Stimulated activated naive CD8-positive, alpha-beta T cell treated with anti-CD3 and anti-CD28 coated beads, Interleukin-15, amount 100 ng/mL, for 72 hours (primary cell): ENCODE data around the gene UBAC2.

Source experiments
- ATAC-seq: fragments of 150-1000 bp; cut with Tn5 transposase; 2 replicates; pipeline ENCODE4 v1.10.0; 2021; ENCODE audit warnings: mild to moderate bottlenecking, moderate library complexity
- DNase-seq, 2 donors: peaks; one replicate each; pipeline ENCODE4 v3.0.0; 2021 to 2022
- H3K27ac Mint-ChIP-seq, 2 donors: one replicate each; pipeline ENCODE4 v1.8.0; 2022; ENCODE audit warnings: mild to moderate bottlenecking in 2 of 2, mixed read lengths in 2 of 2, moderate library complexity in 2 of 2
- H3K27me3 Mint-ChIP-seq: one replicate; pipeline ENCODE4 v1.8.0; 2022; ENCODE audit warnings: mixed read lengths
- H3K4me1 Mint-ChIP-seq: one replicate; pipeline ENCODE4 v1.8.0; 2022; ENCODE audit warnings: mild to moderate bottlenecking, mixed read lengths
- H3K4me3 Mint-ChIP-seq, 2 donors: one replicate each; pipeline ENCODE4 v1.8.0; 2022; ENCODE audit warnings: mild to moderate bottlenecking in 2 of 2, mixed read lengths in 2 of 2, moderate library complexity in 1 of 2
- H3K9me3 Mint-ChIP-seq, 2 donors: one replicate each; pipeline ENCODE4 v1.8.0; 2022; ENCODE audit warnings: mixed read lengths in 2 of 2

UBAC2 gene

DNA sequence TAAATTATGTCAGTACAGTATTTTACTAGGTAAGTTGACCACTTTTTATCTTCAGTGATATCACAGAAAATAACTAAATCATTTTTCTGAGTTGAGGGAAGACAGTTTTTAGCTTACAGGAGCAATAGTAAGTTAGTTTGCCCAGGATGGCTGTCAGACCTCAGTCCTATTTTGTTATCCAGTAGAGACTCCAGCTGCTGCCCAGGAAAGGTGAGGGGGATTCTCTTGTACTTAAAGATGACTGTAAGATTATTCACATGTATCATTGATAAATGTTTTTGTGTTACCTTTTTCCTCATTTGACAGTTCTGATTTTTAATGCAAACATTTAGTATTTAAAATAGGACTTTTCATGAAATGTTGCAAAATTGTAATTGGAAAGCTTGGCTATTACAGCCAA, 121.1 kb downstream of the UBAC2 start:
- DNase-seq: no peak
- no peak for ATAC-seq
- Mint-ChIP-seq H3K4me1 (peaks cover 78% of the 10 kb centered on the region), H3K27ac (peak overlapping the region in 1 of 2 donors; percentile 27), H3K9me3 (no peaks in the 10 kb centered on the region), H3K4me3 (peak overlapping the region in 1 of 2 donors; percentile 55), H3K27me3 (no peaks in the 10 kb centered on the region)

DNA sequence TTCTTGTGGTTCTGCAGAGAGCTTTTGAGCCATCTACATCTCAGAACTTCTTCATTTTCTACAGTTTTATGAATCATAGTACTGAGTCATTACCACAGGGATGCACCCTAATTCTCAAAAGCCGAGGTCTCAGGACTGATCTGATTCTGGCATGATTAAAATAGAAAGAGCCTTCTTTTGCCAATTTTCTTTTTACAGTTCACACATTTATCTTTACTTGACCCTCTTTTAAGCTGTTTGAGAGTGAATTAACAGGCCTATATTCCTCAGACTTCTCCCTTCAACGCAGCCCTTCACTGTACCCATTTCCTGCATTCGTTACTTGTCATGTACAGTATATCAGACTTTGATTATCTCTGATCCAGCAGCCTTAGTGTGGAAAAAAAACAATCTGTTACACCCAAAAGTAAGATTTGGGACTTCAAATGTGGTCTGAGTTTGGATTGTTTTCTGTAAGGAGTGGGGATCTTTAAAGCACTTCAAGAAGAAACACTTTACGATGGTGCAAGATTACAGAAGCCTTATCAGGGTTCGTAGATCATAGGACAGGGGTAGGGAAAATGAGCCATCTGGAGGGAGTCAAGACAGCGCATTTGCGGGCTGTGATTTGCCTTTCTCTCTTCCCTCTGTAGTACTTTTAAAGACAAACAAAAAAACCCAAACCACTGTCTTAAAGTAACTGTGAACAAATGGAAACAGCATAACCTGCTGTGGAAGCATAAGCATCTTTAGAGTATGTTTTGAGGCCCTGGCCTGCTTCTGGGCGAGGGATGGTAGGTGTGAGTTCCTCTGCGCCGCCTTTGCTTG, 121.8 kb downstream of the UBAC2 start:
- peaks cover 78% of the 10 kb centered on the region for H3K4me1 Mint-ChIP-seq
- no peaks in the 10 kb centered on the region for H3K27me3 Mint-ChIP-seq
- peak; percentile 92 for ATAC-seq
- H3K27ac Mint-ChIP-seq: peak overlapping the region; percentile 85 to 90
- peak; percentile 47 to 58 for DNase-seq
- H3K4me3 Mint-ChIP-seq: peak overlapping the region; percentile 36 to 55
- H3K9me3 Mint-ChIP-seq: no peaks in the 10 kb centered on the region

DNA sequence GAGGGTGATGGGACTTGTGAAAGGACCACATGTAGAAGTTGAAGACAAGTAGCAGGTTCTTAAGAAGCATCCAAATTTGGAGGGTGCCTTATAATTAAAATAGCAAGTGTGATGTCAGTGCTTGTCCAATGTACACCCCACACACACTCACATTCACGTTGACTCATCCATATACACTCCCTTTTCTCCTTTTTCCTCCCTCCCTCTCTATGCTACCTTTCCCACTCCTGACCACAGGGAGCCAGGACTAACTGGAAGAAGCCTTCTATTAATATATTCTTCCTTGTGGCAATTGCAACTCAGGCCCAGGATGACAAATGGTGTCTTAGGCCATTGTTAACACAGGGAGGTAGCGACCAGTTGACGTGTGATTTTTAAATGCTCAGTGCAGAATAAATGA, 122.8 kb downstream of the UBAC2 start:
- Mint-ChIP-seq H3K27me3 (no peaks in the 10 kb centered on the region), H3K27ac (no peak overlapping the region), H3K9me3 (no peaks in the 10 kb centered on the region), H3K4me1 (peaks cover 78% of the 10 kb centered on the region), H3K4me3 (peak overlapping the region; percentile 36 to 55)
- ATAC-seq (no peak), DNase-seq (no peak)

DNA sequence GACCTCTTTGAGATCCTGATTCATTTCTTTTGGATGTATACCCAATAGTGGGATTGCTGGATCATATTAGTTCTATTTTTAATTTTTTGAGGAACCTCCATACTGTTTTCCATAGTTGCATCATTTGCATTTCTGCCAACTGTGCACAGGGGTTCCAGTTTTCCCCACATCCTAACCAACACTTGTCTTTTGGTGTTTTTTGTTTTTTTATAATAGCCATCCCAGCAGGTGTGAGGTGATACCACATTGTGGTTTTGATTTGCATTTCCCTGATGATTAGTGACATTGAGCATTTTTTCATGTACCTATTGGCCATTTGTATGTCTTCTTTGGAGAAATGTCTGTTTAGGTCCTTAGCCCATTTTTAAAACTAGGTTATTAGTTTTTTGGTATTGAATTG, 125.4 kb downstream of the UBAC2 start:
- ATAC-seq (no peak), DNase-seq (no peak)
- Mint-ChIP-seq H3K27me3 (no peaks in the 10 kb centered on the region), H3K4me1 (peaks cover 81% of the 10 kb centered on the region), H3K27ac (peak overlapping the region in 1 of 2 donors; percentile 18), H3K4me3 (peak overlapping the region in 1 of 2 donors; percentile 17), H3K9me3 (peaks cover 0 to 7% of the 10 kb centered on the region in 2 donors)

DNA sequence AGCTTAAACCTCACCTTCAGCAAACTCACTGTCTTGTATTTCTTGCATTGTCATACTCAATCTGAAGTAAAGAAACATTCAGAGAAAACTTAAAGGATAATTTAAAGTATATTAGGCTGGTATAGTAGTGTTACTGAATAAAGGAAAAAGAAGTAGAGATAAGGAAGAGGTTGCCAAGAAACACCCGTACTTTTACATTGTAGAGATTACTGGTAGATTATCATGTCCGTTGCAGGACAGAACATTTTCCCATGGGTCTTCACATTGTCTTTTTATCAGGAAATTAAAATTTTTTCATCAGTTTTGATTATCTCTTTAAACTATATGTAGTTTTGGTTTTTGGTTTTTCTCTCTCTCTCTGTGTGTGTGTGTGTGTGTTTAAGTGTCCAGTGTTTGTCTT, 126.5 kb downstream of the UBAC2 start:
- DNase-seq: no peak
- H3K4me1 Mint-ChIP-seq: peaks cover 81% of the 10 kb centered on the region
- no peak overlapping the region for H3K4me3 Mint-ChIP-seq
- no peak for ATAC-seq
- H3K27me3 Mint-ChIP-seq: no peaks in the 10 kb centered on the region
- peaks cover 0 to 7% of the 10 kb centered on the region in 2 donors for H3K9me3 Mint-ChIP-seq
- H3K27ac Mint-ChIP-seq: no peak overlapping the region

DNA sequence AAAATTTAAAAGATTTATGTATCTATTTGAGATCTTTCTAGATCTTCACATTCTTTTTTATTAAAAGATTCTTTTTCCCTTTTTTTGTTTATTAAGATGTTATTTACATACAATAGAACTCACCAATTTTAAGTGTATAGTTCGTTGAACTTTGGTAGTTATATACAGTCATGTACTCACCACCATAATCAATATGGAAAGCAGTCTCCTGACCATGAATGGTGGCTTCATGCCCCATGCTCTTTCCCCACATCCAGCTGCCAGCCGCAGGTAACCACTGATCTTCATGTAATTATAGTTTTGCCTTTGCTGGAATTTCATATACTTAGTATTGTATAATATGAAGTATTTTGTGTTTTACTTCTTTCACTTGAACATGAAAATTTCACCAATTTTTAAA, 127.1 kb downstream of the UBAC2 start:
- ATAC-seq (no peak), DNase-seq (no peak)
- Mint-ChIP-seq H3K27ac (no peak overlapping the region), H3K27me3 (no peaks in the 10 kb centered on the region), H3K4me1 (peaks cover 81% of the 10 kb centered on the region), H3K4me3 (no peak overlapping the region), H3K9me3 (peaks cover 0 to 7% of the 10 kb centered on the region in 2 donors)

DNA sequence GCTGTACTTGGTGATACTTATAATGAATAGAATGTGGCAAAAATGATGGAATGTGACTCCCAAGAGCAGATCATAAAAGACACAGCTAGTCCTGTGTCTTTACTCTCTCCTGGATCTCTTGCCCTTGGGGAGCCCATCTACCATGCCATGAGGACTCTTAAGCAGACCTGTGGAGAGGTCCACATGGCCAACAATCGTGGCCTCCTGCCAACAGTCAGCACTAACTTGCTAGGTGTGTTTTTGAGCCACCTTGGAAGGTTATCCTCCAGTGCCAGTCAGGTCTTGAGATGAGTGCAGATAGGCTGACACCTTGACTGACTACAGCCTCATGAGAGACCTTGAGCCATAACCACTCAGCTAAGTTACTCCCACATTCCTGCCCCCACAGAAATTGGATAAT, 128.8 kb downstream of the UBAC2 start:
- DNase-seq (no peak), ATAC-seq (no peak)
- Mint-ChIP-seq H3K27ac (no peak overlapping the region), H3K9me3 (peaks cover 0 to 7% of the 10 kb centered on the region in 2 donors), H3K4me3 (no peak overlapping the region), H3K27me3 (no peaks in the 10 kb centered on the region), H3K4me1 (peaks cover 78% of the 10 kb centered on the region)

DNA sequence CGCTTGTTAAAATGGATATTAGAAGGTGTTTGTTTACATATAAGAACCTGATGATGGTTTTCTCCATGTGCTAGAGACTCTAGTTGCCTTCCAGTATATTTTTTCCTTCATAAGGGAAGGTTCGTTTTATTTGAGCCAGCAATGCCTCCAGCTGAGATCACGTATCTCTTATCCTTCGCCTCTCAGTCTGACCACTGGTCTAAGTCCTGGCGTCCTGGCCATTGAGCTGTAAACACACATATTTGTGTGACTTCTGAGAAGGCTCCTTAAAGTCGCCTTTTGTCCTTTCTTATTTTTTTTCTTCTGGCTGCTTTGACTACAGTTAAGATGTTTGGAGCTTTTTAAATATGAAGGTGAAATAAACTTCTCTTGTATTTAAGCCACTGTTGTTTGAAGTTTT, 130.3 kb downstream of the UBAC2 start:
- Mint-ChIP-seq H3K9me3 (peaks cover 0 to 7% of the 10 kb centered on the region in 2 donors), H3K27me3 (no peaks in the 10 kb centered on the region), H3K4me3 (no peak overlapping the region), H3K27ac (no peak overlapping the region), H3K4me1 (peaks cover 78% of the 10 kb centered on the region)
- ATAC-seq (no peak), DNase-seq (no peak)

DNA sequence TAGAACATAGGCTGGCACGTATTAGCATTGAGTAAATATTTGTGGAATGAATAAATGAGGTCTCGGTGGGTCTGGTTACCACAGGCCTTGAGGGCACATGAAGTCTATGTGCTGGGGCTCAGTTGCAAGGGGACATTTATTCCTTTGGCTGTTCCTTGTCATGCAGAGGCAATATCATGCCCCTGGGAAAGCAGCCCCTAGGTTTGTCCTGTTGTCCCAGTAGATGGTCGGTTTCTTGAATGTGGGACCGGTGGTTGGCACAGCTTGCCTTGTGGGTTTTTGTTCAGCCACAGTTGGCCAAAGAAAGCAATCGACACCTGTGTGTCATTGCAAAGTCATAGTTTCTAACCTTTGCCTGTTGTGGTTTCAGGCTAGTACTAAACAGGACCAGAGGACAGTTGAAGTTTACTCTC, 131.2 kb downstream of the UBAC2 start:
- H3K27me3 Mint-ChIP-seq: no peaks in the 10 kb centered on the region
- DNase-seq (peak in 1 of 2 donors; percentile 40), ATAC-seq (peak; percentile 89)
- H3K4me1 Mint-ChIP-seq: peaks cover 78% of the 10 kb centered on the region
- peaks cover 0 to 7% of the 10 kb centered on the region in 2 donors for H3K9me3 Mint-ChIP-seq
- no peak overlapping the region for H3K27ac Mint-ChIP-seq
- peak overlapping the region; percentile 7 to 13 for H3K4me3 Mint-ChIP-seq

DNA sequence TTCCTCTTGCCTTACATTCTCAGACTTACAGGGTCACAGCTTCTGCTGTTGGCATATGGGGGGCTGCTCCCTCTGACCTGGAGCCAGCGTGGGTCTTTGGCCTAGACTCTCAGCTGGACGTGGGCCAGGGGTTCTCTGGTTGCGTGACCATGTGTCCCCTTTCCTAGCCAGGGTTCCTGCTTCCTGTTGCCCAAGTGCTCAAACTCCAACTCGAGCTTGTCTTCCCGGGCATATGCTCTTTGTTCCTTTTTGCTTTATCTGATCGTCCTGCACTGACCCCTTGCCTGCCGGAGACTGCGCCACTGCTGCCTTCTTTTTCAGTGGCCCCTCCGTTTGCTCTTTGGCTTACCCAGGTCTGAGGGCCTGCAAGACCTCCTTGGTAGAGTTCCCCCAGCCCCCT, 131.8 kb downstream of the UBAC2 start:
- H3K27ac Mint-ChIP-seq: peak overlapping the region in 1 of 2 donors; percentile 74
- peaks cover 0 to 7% of the 10 kb centered on the region in 2 donors for H3K9me3 Mint-ChIP-seq
- ATAC-seq: no peak
- DNase-seq: no peak
- H3K4me1 Mint-ChIP-seq: peaks cover 77% of the 10 kb centered on the region
- no peaks in the 10 kb centered on the region for H3K27me3 Mint-ChIP-seq
- H3K4me3 Mint-ChIP-seq: no peak overlapping the region

DNA sequence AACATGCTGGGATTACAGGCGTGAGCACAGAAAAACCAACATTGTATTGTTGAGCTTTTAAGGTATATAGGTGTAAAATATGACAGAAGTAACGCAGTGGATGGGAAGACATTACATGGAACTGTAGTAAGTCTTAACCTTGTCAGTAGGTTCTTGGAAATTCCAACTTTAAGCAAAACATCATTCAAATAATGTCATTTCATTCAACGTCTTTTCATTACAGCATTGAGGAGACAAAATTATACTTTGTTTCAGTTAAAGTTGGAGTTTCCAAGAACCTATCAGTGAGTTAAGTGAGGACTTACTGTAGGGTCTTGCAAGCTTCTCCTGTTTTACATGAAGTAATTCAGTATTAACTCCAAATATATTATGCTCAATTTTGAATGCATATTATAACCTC, 133.6 kb downstream of the UBAC2 start:
- Mint-ChIP-seq H3K4me1 (peaks cover 87% of the 10 kb centered on the region), H3K27ac (no peak overlapping the region), H3K9me3 (peaks cover 0 to 6% of the 10 kb centered on the region in 2 donors), H3K27me3 (no peaks in the 10 kb centered on the region), H3K4me3 (no peak overlapping the region)
- ATAC-seq: no peak
- no peak for DNase-seq

DNA sequence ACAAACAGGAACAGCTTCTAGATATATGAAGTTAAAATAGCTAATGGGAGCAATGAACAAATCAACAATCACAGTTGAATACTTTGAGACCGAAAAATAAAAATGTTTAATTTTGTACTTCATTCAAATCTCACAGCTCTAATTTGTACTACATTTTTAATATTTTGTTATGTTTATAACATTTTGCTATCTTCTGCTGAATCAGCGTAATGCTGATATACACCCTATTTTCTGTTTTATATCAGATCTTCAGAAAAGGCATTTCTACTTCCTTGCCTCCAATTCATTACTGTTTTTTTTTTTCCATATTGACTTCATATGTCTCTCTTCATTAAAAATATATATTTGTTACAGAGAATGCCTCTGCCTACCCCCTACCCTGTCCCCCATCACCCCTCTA, 134.4 kb downstream of the UBAC2 start:
- Mint-ChIP-seq H3K9me3 (no peaks in the 10 kb centered on the region), H3K4me1 (peaks cover 83% of the 10 kb centered on the region), H3K27ac (peak overlapping the region in 1 of 2 donors; percentile 26), H3K27me3 (no peaks in the 10 kb centered on the region), H3K4me3 (no peak overlapping the region)
- ATAC-seq: no peak
- DNase-seq: no peak

DNA sequence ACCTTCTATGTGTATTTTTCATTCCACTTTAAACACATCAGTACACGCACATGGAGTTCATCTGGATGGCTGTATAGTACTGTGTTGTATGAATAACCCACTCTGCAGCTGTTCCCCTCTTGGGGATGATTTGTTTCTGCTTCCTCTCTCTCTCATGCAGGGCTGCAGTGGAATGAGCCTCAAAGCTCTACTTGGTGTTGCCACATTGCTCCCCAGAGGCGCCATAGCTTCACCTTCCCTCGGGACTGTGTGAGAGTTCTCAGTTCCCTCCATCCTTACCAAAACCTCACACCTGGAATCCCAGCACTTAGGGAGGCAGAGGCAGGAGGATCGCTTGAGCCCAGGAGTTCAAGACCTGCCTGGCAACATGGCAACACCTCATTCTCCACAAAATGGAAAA, 134.9 kb downstream of the UBAC2 start:
- Mint-ChIP-seq H3K27ac (peak overlapping the region in 1 of 2 donors; percentile 58), H3K4me3 (no peak overlapping the region), H3K4me1 (peaks cover 85% of the 10 kb centered on the region), H3K27me3 (no peaks in the 10 kb centered on the region), H3K9me3 (no peaks in the 10 kb centered on the region)
- no peak for DNase-seq
- no peak for ATAC-seq

DNA sequence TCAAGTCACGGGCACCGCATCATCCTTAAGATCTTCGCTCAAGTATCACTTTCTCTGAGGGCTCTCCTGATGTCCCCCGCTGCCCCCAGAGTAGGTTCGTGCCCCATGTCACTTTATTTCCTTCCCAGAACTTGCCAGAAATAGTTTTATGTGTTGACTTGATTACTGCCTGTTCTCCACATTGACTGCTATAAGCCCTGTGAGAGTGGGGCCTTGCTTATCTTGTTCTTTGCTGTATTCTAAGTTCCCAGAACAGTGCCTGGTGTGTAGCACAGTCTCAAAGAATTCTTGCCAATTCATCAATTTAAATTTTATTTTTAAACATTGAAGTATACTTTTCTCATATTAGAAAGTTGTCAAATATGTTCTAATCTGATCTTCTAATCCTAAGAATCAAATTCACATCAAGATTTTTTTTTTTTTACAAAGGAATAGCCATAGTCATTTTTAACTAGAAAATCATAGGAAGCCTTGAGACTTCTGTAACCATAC, 138.6 kb downstream of the UBAC2 start:
- DNase-seq (no peak), ATAC-seq (no peak)
- Mint-ChIP-seq H3K9me3 (no peaks in the 10 kb centered on the region), H3K4me1 (peaks cover 51% of the 10 kb centered on the region), H3K27ac (no peak overlapping the region), H3K27me3 (no peaks in the 10 kb centered on the region), H3K4me3 (no peak overlapping the region)

DNA sequence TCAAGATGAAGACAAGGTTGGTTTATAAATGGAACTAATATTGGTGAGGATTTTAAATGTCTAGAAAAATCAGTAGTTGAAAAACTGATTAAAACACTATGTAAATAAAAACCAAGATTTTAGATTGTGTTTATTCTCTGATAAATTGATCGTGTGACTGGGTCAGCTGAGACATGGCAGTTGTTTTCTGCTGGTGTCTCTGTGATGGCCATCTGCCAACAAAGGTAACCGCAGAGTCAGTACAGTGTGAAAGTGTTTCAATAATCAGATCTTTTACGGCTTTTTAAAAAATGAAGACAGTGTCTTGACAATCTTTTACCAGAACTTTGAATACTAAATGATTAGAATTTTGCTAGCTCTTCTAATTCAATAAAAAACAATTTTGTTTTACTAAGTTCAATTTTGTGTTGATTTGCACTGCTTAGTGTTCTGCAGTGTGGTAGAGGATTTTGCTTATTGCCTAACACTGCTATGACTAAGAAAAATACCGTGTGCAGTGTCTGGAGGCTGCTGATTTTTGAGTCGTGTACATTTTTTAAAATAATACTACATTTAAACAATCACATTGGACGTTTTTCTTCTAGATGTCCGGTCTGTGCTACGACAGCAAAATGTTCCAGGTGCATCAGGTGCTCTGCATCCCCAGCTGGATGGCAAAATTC, 139.2 kb downstream of the UBAC2 start:
- Mint-ChIP-seq H3K27ac (no peak overlapping the region), H3K4me3 (no peak overlapping the region), H3K27me3 (no peaks in the 10 kb centered on the region), H3K9me3 (no peaks in the 10 kb centered on the region), H3K4me1 (peaks cover 49% of the 10 kb centered on the region)
- ATAC-seq (peak; percentile 85), DNase-seq (peak in 1 of 2 donors; percentile 42)

DNA sequence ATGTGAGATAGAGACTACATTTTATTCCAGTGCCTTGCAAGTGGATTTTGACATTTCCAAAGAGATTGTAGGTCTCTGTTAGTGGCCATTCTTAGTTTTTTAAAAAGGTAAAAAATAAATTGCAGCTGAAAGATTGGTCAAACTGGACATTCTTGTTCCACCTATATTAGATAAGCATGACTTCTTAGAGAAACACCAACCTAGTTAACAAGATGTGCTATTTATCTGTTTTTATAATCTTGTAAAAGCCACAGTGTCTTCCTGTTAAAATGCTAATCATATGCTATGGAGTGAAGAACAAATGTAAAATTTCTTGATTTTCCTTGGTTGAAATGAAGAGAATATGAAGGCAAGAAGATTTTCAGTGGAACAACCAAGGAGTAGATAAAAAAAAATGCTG, 140.0 kb downstream of the UBAC2 start:
- no peak for DNase-seq
- Mint-ChIP-seq H3K9me3 (no peaks in the 10 kb centered on the region), H3K4me3 (no peak overlapping the region), H3K4me1 (peaks cover 46% of the 10 kb centered on the region), H3K27me3 (no peaks in the 10 kb centered on the region), H3K27ac (no peak overlapping the region)
- no peak for ATAC-seq
